ENCODE results near the gene LMX1B.
"Not testable (repeated sequence)": the region's sequence is repeated elsewhere in the genome, so short reads cannot be mapped to it uniquely, and the experiment has no call there.

The LMX1B gene

DNA sequence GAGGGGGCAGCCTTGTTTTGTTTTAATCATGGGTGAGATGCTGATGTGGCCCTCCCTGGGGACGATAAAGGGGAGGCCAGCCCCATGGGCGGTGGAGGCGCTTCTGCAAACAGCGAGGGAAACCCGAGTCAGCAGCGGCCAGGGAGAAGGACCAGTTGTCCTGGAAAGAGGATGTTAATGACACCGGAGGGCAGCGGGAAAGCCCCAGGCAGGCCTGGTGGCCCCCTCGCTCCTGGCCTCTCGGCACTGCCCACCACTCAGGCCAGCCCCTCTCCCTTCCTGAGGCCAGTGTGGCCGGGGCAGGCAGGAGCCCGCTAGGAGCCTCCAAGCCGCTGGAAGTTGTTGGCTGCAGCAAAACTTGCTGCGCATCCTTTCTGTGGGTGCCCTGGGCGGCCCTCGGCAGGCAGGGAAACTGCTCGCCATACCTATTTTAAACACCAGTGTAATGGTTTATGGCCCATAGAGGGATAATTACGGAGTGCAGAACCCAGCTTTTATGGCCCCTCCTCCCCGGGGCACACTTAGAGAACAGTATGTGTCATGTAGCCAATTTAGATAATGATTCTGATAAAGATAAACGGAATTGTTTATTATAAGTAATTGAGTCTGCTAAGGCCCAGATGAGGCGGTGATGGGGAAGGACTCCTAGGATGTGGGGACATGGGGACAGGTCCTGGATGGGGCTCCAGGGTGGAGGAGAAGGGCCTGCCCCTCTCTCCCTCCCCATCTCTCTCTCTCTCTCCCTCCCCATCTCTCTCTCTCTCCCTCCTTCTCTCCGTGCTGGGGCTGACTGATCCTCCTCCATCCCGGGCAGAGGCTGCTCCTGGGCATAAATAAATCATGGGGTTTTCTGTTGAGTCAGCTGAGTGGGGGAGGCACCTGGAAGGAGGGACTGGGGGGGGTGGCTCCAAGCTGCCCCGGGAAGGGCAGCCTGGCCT lies 36.9 kb downstream of the LMX1B start:
- no peak for DNase-seq (ENCODE audit: low read depth, low spot score)

DNA sequence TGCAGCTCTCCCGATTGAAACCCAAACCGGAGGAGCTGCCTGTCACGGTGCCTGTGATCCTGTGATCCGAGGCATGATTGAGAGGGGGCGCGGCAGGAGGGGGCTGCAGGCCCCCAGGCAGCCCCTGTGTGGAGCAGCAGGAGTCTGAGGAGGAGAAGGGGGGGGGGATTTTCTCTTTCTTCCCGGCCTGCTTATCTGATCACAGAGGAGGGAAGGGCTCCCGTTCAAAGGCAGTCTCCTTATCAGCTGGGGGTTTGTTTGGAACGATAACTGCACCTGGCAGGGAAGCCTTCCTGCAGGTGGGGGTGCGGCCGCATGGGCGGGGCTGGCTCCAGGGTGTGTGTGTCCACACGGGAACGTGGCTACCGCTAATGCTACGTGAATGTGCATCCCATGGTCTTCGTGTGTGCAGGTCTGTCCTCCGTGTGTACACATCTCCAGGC lies 38.4 kb downstream of the LMX1B start:
- DNase-seq (ENCODE audit: low read depth, low spot score), result no peak

More for the DNA sequence above, 36.9 kb downstream of the LMX1B start:
- H3K27ac ChIP-seq, result no peak overlapping the region

DNA sequence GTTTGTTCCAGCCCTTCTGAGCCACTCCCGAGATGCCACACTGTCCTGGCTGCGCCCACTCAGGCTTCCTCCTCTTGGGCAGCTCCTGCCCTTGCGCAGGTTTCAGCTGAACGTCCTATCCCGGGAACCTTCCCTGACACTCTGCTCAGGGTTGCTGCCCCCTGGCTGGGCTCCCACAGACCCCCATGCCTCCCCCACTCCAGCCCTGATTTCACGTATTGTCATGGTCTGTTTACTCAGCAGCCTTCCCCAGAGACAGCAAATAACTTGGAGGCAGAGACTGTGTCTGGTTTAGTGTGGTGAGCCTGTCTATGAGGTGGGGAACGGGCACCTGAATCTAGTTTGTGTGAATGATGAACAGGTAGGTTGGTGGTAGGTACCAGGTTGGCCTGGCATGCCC lies 40.4 kb downstream of the LMX1B start:
- H3K27ac ChIP-seq, result no peak overlapping the region
- no peak for DNase-seq (ENCODE audit: low read depth, low spot score)

More for the DNA sequence above, 38.4 kb downstream of the LMX1B start:
- no peak overlapping the region for H3K27ac ChIP-seq

DNA sequence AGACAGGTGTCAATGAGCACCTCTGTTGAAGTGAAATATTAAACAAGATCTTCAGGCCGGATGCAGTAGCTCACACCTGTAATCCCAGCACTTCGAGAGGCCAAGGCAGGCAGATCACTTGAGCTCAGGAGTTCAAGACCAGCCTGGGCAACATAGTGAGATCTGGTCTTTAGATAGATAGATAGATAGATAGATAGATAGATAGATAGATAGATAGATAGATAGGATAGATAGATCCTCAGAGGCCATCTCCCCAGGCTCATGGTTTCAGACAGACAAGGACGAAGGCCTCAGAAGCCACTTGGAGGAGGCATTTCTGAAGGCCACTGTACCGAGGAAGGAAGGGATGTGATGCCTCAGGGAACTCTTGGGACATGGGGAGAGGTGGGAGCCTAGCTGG lies 42.5 kb downstream of the LMX1B start:
- H3K27ac ChIP-seq; DNase-seq (ENCODE audit: low read depth, low spot score): not testable (repeated sequence)

DNA sequence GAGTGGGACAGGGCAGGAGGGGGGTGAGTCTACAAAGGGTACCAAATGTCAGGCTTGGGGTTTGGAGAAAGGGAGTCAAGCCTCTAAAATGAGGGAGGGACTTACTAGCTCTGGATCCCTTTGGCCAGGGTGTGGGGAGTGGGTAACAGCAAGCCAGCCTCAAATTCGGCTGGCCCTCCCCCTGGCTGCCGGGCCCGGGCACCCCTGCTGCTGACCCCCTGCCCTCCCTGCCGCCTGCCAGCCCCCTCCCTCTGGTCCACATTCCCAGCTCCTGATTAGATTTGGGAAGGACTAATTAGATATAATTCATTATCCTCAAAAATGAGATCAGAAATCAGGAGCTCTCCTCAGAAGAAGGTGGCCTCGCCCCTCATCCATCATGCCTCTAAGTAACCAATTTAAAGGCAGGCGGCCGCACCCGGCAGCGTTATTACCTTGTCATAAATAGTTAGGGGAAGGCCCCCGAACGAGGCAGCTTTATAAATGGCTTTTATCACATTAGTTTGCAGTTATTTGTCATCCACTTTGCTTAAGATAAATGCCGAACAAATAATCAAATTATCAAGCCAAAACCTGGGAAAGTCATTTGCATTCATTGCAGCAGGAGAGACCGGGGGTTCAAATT lies 44.6 kb downstream of the LMX1B start:
- H3K27ac ChIP-seq, result no peak overlapping the region
- DNase-seq (ENCODE audit: low read depth, low spot score), result no peak

DNA sequence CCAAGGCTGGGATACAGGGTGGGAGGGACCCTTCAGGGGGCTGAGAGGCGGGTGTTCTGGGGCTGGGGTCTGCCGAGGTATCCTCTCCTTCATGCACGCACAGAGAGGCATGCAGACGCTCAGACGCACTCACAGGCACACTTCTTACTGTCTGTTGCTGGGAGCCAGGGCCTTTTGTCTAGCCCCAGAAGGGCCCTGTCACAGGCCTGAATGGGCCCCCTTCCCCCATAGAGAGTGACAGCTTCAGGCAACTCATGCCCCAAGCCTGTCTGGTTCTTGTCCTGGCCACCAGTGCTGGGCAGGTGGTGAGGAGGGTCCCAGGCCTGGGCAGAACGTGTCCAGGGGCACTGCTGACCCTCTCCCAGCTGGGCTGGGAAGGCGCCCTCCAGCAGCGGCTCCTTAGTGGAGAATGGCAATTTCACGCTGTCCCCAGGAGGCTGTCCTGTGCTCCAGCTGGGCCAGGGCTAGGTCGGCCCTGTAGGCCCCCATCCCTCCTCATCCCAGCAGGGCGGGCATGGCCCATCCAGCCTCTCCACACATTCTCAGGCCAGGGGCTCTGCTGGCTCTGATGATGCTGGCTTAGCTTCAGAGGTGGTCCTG lies 45.3 kb downstream of the LMX1B start:
- H3K27ac ChIP-seq, result no peak overlapping the region
- DNase-seq (ENCODE audit: low read depth, low spot score), result no peak

DNA sequence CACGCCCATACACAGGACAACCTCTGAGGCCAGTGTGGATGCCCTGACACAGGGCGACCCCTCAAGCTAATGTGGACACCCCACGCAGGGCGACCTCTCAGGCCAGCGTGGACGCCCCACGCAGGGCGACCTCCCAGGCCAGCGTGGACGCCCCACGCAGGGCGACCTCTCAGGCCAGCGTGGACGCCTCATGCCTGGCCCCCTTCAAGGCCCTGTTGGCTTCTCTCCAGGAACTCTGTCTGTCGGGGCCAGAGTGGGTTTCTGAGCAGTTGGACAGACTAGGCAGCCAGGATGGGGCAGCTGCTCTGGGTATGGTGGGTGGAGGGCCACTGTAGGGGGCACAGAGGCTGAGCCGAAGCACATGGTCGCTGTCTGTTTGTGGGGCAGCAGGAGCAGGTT lies 47.4 kb downstream of the LMX1B start:
- H3K27ac ChIP-seq, result no peak overlapping the region
- no peak for DNase-seq (ENCODE audit: low read depth, low spot score)

DNA sequence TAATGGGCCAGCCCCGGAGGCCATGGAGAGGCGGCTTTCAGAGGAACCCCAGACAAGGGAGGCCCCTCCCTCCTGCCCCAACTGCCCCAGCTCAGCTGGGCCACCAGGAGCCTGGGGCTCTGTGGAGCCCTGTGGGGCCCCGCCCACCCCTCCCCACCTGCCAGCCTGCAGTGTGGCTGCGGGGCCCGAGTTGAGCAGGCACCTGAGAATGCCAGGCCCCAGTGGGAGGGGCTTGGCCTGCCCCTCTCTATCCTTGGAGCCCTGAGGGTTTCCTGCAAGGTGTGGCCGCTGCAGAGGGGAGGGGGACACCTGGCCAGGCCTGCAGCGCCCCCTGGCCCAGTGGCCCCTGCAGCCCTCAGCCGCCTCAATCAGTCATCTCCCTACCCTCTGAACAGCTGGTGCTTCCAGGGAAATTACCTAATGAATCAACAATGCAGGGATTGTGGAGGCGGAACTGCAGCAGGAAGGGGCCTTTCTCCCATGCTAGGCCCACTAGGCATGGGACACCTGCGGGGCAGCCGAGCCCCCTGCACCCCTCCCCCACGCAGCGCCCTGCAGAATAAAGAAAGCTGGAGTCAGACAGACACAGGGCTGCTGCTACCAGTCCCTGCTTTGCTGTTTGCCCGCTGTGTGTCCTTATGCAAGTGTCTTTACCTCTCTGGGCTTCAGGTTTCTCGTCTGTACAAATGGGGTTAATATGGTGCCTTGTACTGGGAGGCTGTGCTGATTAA lies 48.0 kb downstream of the LMX1B start:
- H3K27ac ChIP-seq, result no peak overlapping the region
- DNase-seq (ENCODE audit: low read depth, low spot score), result no peak

DNA sequence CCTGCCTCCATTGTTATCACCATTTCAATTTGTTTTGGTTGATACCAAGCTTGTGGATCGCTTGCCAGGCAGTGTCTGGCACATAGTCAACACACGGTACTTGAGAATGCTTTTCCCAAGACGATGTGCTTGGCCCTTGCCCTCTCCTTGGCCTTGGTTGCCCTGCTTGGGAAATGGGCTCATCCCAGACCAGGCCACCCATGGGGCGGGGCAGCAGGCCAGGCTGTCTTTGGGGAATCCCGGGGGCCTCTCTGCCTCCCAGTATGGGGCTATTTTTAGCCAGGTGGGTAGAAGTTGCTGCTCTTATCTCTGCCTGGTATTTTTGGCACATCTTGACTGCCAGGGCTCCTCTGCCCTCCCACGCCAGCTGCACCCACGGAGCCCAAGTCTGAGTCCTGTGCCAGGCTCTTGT lies 49.9 kb downstream of the LMX1B start:
- no peak overlapping the region for H3K27ac ChIP-seq
- DNase-seq (ENCODE audit: low read depth, low spot score), result no peak

DNA sequence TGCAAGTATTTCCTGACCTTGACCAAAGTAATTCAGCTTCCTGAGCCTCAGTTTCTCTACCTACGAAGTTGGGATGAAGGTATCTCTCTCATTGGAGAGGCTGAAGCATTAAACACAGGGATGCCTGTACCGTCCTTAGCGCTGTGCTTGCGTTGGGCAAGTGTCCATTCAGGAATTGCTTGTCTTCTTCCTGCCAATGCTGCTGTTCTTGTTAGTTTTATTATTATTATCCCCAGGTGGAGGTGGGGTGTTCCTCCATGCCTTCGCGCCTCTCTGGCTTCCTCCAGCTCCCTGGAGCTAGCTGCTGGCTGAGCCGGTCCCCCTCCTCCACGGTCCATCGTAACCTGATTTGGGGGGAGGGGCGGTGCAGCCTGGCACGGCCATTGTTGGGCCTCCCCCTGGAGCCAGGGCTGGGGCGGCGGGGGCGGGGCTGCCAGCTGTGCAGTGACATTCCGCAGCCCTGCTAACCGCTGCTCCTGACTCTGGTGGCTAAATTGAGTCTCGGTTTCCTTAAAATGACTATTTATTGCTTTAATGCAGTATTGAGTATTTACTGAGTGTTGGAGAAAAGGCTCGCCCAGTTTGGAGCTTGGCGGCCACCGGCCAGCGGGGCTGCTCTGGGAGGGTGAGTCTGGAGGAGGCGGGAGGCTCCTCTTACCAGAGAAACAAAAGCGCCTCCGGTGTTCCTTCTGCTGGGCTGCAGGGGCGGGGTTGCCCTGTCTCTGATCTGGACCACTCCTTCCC lies 51.3 kb downstream of the LMX1B start:
- no peak overlapping the region for H3K27ac ChIP-seq
- no peak for DNase-seq (ENCODE audit: low read depth, low spot score)

DNA sequence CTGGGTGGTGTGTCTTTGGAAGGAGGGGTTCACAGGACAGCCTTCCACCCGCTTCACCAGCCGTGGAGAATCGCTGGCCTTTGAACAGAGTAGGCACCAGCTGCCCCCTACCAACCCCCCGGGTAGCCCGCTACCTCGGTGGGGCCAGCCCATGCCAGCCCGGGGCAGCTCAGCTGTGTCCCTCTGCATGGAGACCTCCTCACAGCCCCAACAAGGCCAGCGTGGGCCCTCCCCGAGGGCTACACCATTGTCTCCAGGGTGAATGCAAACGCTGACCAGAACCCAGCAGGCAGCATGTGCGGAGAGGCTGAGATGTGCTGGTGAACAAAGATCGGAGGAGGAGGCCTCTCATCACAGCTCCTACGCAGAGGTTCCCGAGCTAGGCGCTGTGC lies 51.9 kb downstream of the LMX1B start:
- DNase-seq (ENCODE audit: low read depth, low spot score), result no peak
- no peak overlapping the region for H3K27ac ChIP-seq

DNA sequence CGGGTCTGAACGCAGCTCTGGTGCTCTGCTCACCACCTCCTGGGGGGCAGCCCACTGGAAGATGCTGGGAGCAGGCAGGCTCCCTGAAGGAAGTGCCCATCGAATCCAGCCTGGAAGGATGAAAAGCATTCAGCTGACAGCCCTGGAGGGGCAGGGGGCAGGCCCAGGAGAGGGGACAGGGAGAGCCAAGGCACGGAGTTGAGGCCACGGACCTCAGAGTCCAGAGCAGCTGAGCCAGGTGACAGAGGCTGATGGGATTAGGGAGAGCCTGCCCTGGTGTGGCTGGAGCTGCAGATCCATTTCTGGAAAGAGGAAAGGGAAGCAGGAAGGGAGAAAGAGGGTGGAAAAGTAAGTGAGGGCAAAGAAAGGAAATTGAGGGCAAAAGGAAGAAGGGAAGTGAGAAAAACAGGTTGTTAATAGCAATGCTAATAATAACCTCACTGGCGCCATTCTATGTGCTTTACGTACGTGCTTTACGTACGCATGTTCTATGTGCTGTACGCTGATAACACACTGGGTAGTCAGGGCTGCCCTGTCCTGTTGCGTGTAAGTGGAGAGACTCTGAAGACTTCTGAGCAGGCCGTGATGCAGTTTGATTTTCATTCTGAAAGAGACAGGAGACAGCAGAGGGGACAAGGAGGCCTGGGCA lies 52.6 kb downstream of the LMX1B start:
- no peak for DNase-seq (ENCODE audit: low read depth, low spot score)

DNA sequence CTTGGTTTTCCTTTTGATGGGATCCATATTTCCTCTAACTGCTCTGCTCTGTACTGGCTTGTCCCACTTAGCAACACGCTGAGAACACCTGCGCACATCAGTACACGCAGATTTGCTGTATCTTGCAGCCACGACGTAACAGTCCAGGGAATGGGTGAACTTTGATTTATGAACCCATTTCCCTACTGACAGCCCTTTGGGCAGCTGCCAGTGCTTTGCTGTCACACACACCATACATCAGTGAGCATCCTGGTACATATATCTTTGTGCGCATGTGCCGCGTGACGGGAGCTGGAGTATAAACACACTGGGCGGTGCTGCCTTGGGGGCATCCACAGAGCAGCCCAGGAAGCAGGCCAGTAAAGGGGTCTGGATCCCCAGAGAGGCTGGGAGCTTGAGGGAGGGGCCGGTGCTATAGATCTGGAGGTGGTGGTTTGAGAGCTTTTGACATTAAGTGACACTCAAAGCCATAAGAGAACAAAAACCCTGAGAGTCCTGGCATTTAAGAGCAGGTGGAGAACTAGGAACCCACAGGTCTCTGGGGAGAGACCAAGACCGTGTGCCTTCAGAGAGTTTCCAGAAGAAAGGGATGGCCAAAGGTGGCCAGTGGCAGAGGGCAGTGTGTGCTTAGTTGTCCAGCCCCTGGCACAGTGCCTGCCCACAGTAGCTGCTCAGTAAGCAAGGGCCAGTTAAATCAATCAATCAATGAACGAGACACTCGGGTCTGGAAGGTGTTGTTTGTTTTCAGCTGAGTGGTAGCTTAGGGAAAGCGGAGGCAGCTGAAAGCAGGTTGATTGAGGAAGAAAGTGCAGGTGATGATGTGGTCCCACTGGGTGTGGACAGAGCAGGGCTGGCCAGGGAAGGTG lies 53.7 kb downstream of the LMX1B start:
- no peak overlapping the region for H3K27ac ChIP-seq
- no peak for DNase-seq (ENCODE audit: low read depth, low spot score)

More for the DNA sequence above, 52.6 kb downstream of the LMX1B start:
- H3K27ac ChIP-seq, result no peak overlapping the region

DNA sequence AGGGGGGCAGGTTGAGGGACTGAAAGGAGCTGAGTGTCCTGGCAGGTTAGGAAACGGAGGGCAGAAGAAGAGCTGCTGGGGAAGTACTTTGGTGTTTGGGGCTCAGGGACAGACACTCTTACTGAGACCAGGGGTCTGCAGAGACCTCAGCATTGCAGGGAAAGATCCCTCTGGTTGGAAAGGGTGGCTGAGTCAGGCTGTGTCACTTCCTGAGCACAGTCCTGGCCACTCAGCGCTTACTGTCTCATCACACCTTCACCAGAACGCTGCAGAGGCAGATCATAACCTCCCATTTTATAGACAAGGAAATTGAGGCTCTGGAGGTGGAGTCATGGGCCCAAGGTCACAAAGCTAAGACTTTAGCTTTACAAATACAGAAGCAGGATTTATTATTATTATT lies 54.3 kb downstream of the LMX1B start:
- DNase-seq (ENCODE audit: low read depth, low spot score), result no peak
- H3K27ac ChIP-seq, result no peak overlapping the region

DNA sequence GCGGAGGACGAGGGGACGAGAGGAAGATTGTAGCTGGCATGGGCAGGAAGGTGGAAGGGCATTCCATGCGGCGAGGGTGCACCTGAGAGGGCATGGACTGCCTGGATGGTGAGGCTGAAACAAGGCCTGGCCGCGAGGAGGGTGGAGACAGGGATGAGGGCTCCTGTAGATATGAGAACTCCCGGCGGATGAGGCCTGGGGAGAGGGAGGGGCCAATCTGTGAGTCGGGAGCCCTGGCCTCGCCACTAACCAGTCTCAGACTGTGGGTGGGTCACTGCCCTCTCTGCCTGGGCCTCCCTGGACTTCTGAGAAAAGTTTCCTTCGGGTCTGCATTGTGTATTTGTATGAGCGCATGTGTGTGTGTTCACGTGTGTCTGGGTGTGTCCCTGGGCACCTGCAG lies 55.4 kb downstream of the LMX1B start:
- H3K27ac ChIP-seq, result no peak overlapping the region
- DNase-seq (ENCODE audit: low read depth, low spot score), result no peak

DNA sequence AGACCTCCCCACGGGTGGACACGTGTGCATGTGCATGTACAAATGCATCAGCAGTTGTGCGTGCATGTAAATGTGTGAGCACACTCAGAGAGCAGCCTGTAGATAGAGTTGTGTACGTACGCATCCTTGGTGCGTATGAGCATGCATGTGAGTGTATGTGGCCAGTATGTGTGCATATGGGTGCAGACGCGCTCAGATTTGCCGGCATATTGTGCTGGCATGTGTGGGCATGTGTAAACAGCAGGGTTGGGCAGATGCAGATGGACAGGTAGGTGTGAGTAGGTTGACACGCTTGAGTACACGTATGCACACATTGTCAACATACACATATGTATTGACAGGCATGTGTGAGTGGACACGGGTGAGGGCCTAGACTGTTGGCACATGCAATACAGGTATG lies 56.5 kb downstream of the LMX1B start:
- no peak overlapping the region for H3K27ac ChIP-seq
- no peak for DNase-seq (ENCODE audit: low read depth, low spot score)

DNA sequence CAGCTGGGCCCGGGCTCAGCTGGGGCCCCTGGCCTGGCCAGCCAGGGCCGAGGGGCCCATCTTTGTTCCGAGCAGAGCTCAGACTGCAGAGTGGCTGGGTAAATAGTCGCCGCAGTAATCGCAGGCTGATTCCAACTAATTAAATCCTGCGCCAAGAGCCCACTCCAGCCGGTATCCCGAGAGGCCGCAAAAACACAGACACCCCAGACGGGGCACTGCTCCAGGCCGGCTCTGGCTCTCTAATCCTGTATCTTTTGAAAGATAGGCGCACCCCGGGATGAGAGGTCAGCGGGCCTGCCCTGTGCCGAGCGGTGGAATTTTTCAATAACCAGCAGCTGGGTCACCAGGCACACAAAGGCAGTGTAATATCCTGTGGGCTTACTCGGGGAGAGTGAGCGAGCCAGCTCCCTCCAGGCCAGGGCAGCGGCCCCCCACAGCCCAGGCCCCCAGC lies 57.7 kb downstream of the LMX1B start:
- H3K27ac ChIP-seq, result no peak overlapping the region
- DNase-seq (ENCODE audit: low read depth, low spot score), result no peak

DNA sequence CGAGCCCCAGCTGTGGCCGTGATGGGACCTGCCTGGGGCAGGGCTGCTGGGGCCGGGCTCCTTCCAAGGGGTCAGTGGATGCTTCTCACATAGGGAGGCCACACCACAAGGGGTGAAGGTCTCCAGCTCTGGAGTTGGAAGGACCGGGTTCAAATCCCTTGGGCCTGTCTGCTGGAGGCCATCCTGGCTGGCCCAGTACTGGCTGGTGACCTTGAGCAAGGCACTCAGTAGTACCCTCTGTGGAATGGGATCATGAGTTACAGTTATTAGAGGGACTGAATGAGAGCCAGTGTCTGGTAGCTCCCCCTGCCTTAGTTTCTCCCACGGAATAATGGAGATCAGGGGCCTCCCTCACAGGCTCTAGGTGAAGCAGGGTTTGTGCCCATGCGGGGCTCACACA lies 58.3 kb downstream of the LMX1B start:
- DNase-seq (ENCODE audit: low read depth, low spot score), result no peak
- H3K27ac ChIP-seq, result no peak overlapping the region
